IMR-90 (cell line): ENCODE results near the gene OXSR1.

ENCODE experiments used
- BHLHE40 ChIP-seq: fragments of 150-350 bp; IDR thresholded peaks from 2 replicates; pipeline ENCODE4 v1.6.1; 2016; ENCODE audit warnings: mild to moderate bottlenecking, low read depth, low read length
- CEBPB ChIP-seq: IDR thresholded peaks from 2 replicates; pipeline ENCODE4 v1.6.1; 2012; ENCODE audit warnings: low read depth, low read length, improper control_type of control experiment
- CHD1 ChIP-seq: IDR thresholded peaks from 2 replicates; pipeline ENCODE4 v1.6.1; 2012; ENCODE audit warnings: low read depth, low read length, improper control_type of control experiment
- MAFK ChIP-seq: IDR thresholded peaks from 2 replicates; pipeline ENCODE4 v1.6.1; 2012; ENCODE audit warnings: low read depth, low read length, improper control_type of control experiment
- MAZ ChIP-seq: IDR thresholded peaks from 2 replicates; pipeline ENCODE4 v1.6.1; 2012; ENCODE audit warnings: low read depth, mild to moderate bottlenecking, low read length, improper control_type of control experiment, moderate library complexity, borderline replicate concordance
- MXI1 ChIP-seq: IDR thresholded peaks from 2 replicates; pipeline ENCODE4 v1.6.1; 2012; ENCODE audit warnings: low read depth, mild to moderate bottlenecking, low read length, moderate library complexity, borderline replicate concordance
- NFE2L2 ChIP-seq: fragments of 150-350 bp; IDR thresholded peaks from 2 replicates; pipeline ENCODE4 v1.6.1; 2016; ENCODE audit warnings: low read depth, mild to moderate bottlenecking, low read length
- POLR2A ChIP-seq: IDR thresholded peaks from 2 replicates; pipeline ENCODE4 v1.6.1; 2012; ENCODE audit warnings: mild to moderate bottlenecking, low read depth, low read length
- RAD21 ChIP-seq: IDR thresholded peaks from 2 replicates; pipeline ENCODE4 v1.6.1; 2012; ENCODE audit warnings: low read length, improper control_type of control experiment
- RCOR1 ChIP-seq: IDR thresholded peaks from 2 replicates; pipeline ENCODE4 v1.6.1; 2012; ENCODE audit warnings: mild to moderate bottlenecking, low read length, improper control_type of control experiment; ENCODE audit not compliant: insufficient replicate concordance
- SMC3 ChIP-seq: fragments of 150-350 bp; IDR thresholded peaks from 2 replicates; pipeline ENCODE4 v1.6.1; 2016; ENCODE audit warnings: low read depth, mild to moderate bottlenecking, antibody characterized with exemption, low read length, moderate library complexity
- TF ChIP-seq, protein P1 (sequence below): fragments of 150-350 bp; IDR thresholded peaks from 2 replicates; pipeline ENCODE4 v1.6.1; 2017; ENCODE audit warnings: mild to moderate bottlenecking, antibody characterized with exemption, low read length, low read depth
- TF ChIP-seq, protein P2 (sequence below): conservative IDR thresholded peaks from 2 replicates; pipeline ENCODE4 v1.5.1; 2012; ENCODE audit warnings: mild to moderate bottlenecking, low read depth, low read length, improper control_type of control experiment
- TF ChIP-seq, protein P3 (sequence below): fragments of 150-350 bp; IDR thresholded peaks from 2 replicates; pipeline ENCODE4 v1.6.1; 2016; ENCODE audit warnings: low read depth, mild to moderate bottlenecking, low read length, moderate library complexity, borderline replicate concordance

DNA sequence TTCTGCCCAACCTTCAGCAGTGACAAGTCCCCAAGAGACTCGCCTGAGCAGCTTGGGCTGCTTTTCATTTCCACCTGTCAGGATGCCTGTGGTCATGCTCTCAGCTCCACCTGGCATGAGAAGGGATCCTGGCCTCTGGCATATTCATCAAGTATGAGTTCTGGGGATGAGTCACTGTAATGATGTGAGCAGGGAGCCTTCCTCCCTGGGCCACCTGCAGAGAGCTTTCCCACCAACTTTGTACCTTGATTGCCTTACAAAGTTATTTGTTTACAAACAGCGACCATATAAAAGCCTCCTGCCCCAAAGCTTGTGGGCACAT lies 23.4 kb upstream of the OXSR1 start:
- TF ChIP-seq POLR2A, result no peak
- TF ChIP-seq, protein P1, sequence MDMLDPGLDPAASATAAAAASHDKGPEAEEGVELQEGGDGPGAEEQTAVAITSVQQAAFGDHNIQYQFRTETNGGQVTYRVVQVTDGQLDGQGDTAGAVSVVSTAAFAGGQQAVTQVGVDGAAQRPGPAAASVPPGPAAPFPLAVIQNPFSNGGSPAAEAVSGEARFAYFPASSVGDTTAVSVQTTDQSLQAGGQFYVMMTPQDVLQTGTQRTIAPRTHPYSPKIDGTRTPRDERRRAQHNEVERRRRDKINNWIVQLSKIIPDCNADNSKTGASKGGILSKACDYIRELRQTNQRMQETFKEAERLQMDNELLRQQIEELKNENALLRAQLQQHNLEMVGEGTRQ, result no peak
- TF ChIP-seq, protein P2, sequence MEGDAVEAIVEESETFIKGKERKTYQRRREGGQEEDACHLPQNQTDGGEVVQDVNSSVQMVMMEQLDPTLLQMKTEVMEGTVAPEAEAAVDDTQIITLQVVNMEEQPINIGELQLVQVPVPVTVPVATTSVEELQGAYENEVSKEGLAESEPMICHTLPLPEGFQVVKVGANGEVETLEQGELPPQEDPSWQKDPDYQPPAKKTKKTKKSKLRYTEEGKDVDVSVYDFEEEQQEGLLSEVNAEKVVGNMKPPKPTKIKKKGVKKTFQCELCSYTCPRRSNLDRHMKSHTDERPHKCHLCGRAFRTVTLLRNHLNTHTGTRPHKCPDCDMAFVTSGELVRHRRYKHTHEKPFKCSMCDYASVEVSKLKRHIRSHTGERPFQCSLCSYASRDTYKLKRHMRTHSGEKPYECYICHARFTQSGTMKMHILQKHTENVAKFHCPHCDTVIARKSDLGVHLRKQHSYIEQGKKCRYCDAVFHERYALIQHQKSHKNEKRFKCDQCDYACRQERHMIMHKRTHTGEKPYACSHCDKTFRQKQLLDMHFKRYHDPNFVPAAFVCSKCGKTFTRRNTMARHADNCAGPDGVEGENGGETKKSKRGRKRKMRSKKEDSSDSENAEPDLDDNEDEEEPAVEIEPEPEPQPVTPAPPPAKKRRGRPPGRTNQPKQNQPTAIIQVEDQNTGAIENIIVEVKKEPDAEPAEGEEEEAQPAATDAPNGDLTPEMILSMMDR, result no peak
- TF ChIP-seq CEBPB, result no peak
- TF ChIP-seq MAZ, result no peak
- TF ChIP-seq CHD1, result no peak
- no peak for TF ChIP-seq MXI1
- no peak for TF ChIP-seq RCOR1
- TF ChIP-seq RAD21, result no peak
- TF ChIP-seq MAFK, result no peak
- no peak for TF ChIP-seq BHLHE40
- TF ChIP-seq NFE2L2, result no peak
- TF ChIP-seq, protein P3, sequence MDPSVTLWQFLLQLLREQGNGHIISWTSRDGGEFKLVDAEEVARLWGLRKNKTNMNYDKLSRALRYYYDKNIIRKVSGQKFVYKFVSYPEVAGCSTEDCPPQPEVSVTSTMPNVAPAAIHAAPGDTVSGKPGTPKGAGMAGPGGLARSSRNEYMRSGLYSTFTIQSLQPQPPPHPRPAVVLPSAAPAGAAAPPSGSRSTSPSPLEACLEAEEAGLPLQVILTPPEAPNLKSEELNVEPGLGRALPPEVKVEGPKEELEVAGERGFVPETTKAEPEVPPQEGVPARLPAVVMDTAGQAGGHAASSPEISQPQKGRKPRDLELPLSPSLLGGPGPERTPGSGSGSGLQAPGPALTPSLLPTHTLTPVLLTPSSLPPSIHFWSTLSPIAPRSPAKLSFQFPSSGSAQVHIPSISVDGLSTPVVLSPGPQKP, result no peak
- no peak for TF ChIP-seq SMC3
